ENCODE measurements around the gene DYTN. TPM values are rescaled to one million over a fixed set of nuclear protein-coding genes. Genes with fewer than 3 reads are reported as not detected.

Gene DYTN
- total RNA-seq, 2 experiments from 2014 or later = not detected

- Mint-ChIP-seq H3K4me3 (no peak within 1 kb of the TSS), H3K4me1 (no peaks in the 10 kb centered on the region), H3K9me3 (ENCODE audit: low read depth) (no peaks in the 10 kb centered on the region), H3K27ac (no peak within 1 kb of the TSS), H3K36me3 (ENCODE audit: low read depth) (no peaks in the 10 kb centered on the region), H3K27me3 (peaks cover 24% of the 10 kb centered on the region)
- POLR2A ChIA-PET = interaction anchor here (0.6 kb wide), 1 partner anchor 111 kb away, joined by 4 read pairs; no protein-coding TSS in a partner anchor
- intact Hi-C loops (cut with DNase I, micrococcal nuclease) = no loop called here
- peak; percentile 56 for DNase-seq
- no peak for ATAC-seq
- CTCF ChIA-PET = no interaction called here
Measured at GRCh38 chr2:206642075-206643025, 75.8 kb downstream of the DYTN start, which contains the start of gene FAM237A. TSS of gene FAM237A (plus strand) at chr2:206642487. CDS start at chr2:206644237, 1,750 bp downstream.

GRCh38 chr2:206641226-206641625 lies 77.0 kb downstream of the DYTN start:
- DNase-seq (no peak), ATAC-seq (no peak)
- H3K4me3 Mint-ChIP-seq = no peak overlapping the region
- no peak overlapping the region for H3K27ac Mint-ChIP-seq
- intact Hi-C loops (cut with DNase I, micrococcal nuclease) = no loop called here
- ChIA-PET CTCF (interaction anchor here (0.6 kb wide), 1 partner anchor 44 kb away, joined by 4 read pairs; no protein-coding TSS in a partner anchor), POLR2A (no interaction called here)
- peaks cover 21% of the 10 kb centered on the region for H3K27me3 Mint-ChIP-seq
- H3K36me3 Mint-ChIP-seq (ENCODE audit: low read depth) = no peaks in the 10 kb centered on the region
- no peaks in the 10 kb centered on the region for H3K9me3 Mint-ChIP-seq (ENCODE audit: low read depth)
- H3K4me1 Mint-ChIP-seq = no peaks in the 10 kb centered on the region

- POLR2A ChIA-PET = no interaction called here
- no peak overlapping the region for H3K27ac Mint-ChIP-seq
- ATAC-seq (no peak), DNase-seq (no peak)
- no peaks in the 10 kb centered on the region for H3K9me3 Mint-ChIP-seq (ENCODE audit: low read depth)
- no peaks in the 10 kb centered on the region for H3K4me1 Mint-ChIP-seq
- CTCF ChIA-PET = interaction anchor here (0.6 to 1.5 kb wide), 3 partner anchors 16 to 117 kb away, joined by 3 to 4 read pairs (median 3); no protein-coding TSS in a partner anchor
- H3K4me3 Mint-ChIP-seq = no peak overlapping the region
- no peaks in the 10 kb centered on the region for H3K36me3 Mint-ChIP-seq (ENCODE audit: low read depth)
- H3K27me3 Mint-ChIP-seq = peaks cover 24% of the 10 kb centered on the region
- intact Hi-C loops (cut with DNase I, micrococcal nuclease) = no loop called here
Measured at GRCh38 chr2:206639636-206640035, 78.6 kb downstream of the DYTN start.

GRCh38 chr2:206635015-206635414 lies 83.2 kb downstream of the DYTN start:
- POLR2A ChIA-PET = no interaction called here
- CTCF ChIA-PET = interaction anchor here (0.5 to 0.7 kb wide), 2 partner anchors 26 to 328 kb away, joined by 3 read pairs; no protein-coding TSS in a partner anchor
- Mint-ChIP-seq H3K4me3 (no peak overlapping the region), H3K36me3 (ENCODE audit: low read depth) (no peaks in the 10 kb centered on the region), H3K27me3 (peaks cover 11% of the 10 kb centered on the region), H3K27ac (no peak overlapping the region), H3K9me3 (ENCODE audit: low read depth) (no peaks in the 10 kb centered on the region), H3K4me1 (no peaks in the 10 kb centered on the region)
- intact Hi-C loops (cut with DNase I, micrococcal nuclease) = no loop called here
- DNase-seq (no peak), ATAC-seq (no peak)

- Mint-ChIP-seq H3K4me3 (no peak overlapping the region), H3K9me3 (ENCODE audit: low read depth) (no peaks in the 10 kb centered on the region), H3K27ac (no peak overlapping the region), H3K36me3 (ENCODE audit: low read depth) (no peaks in the 10 kb centered on the region), H3K27me3 (peaks cover 20% of the 10 kb centered on the region), H3K4me1 (no peaks in the 10 kb centered on the region)
- intact Hi-C loops (cut with DNase I, micrococcal nuclease) = no loop called here
- ATAC-seq (no peak), DNase-seq (no peak)
- ChIA-PET CTCF (no interaction called here), POLR2A (no interaction called here)
Measured at GRCh38 chr2:206631340-206631739, 86.9 kb downstream of the DYTN start.

GRCh38 chr2:206627632-206628031 lies 90.6 kb downstream of the DYTN start:
- H3K27ac Mint-ChIP-seq = no peak overlapping the region
- ATAC-seq = no peak
- peaks cover 12% of the 10 kb centered on the region for H3K27me3 Mint-ChIP-seq
- H3K4me1 Mint-ChIP-seq = no peaks in the 10 kb centered on the region
- ChIA-PET POLR2A (no interaction called here), CTCF (interaction anchor here (1.3 kb wide), 1 partner anchor 59 kb away, joined by 3 read pairs; no protein-coding TSS in a partner anchor)
- no peak for DNase-seq
- H3K4me3 Mint-ChIP-seq = no peak overlapping the region
- H3K9me3 Mint-ChIP-seq (ENCODE audit: low read depth) = no peaks in the 10 kb centered on the region
- H3K36me3 Mint-ChIP-seq (ENCODE audit: low read depth) = no peaks in the 10 kb centered on the region
- intact Hi-C loops (cut with DNase I, micrococcal nuclease) = no loop called here

- POLR2A ChIA-PET = no interaction called here
- no peak for DNase-seq
- no peak for ATAC-seq
Measured at GRCh38 chr2:206626108-206626507, 92.1 kb downstream of the DYTN start.

GRCh38 chr2:206619011-206619410 lies 99.2 kb downstream of the DYTN start:
- peaks cover 2% of the 10 kb centered on the region for H3K4me1 Mint-ChIP-seq
- H3K9me3 Mint-ChIP-seq (ENCODE audit: low read depth) = no peaks in the 10 kb centered on the region
- CTCF ChIA-PET = no interaction called here

More at GRCh38 chr2:206626108-206626507, 92.1 kb downstream of the DYTN start:
- intact Hi-C loops (cut with DNase I, micrococcal nuclease) = no loop called here
- H3K9me3 Mint-ChIP-seq (ENCODE audit: low read depth) = no peaks in the 10 kb centered on the region
- H3K4me3 Mint-ChIP-seq = no peak overlapping the region
- peaks cover 12% of the 10 kb centered on the region for H3K27me3 Mint-ChIP-seq
- no peaks in the 10 kb centered on the region for H3K36me3 Mint-ChIP-seq (ENCODE audit: low read depth)
- no peak overlapping the region for H3K27ac Mint-ChIP-seq
- peaks cover 2% of the 10 kb centered on the region for H3K4me1 Mint-ChIP-seq
- CTCF ChIA-PET = interaction anchor here (0.6 to 0.7 kb wide), 2 partner anchors 234 to 1210 kb away, joined by 3 to 4 read pairs; no protein-coding TSS in a partner anchor

GRCh38 chr2:206616151-206616550 lies 102.0 kb downstream of the DYTN start:
- ChIA-PET CTCF (interaction anchor here (0.7 kb wide), 1 partner anchor 57 kb away, joined by 3 read pairs; no protein-coding TSS in a partner anchor), POLR2A (no interaction called here)
- no peak overlapping the region for H3K27ac Mint-ChIP-seq

More at GRCh38 chr2:206619011-206619410, 99.2 kb downstream of the DYTN start:
- H3K27ac Mint-ChIP-seq = no peak overlapping the region
- H3K4me3 Mint-ChIP-seq = no peak overlapping the region
- intact Hi-C loops (cut with DNase I, micrococcal nuclease) = no loop called here
- POLR2A ChIA-PET = no interaction called here
- no peak for DNase-seq
- H3K27me3 Mint-ChIP-seq = no peaks in the 10 kb centered on the region
- no peaks in the 10 kb centered on the region for H3K36me3 Mint-ChIP-seq (ENCODE audit: low read depth)
- ATAC-seq = no peak

GRCh38 chr2:206615417-206616089 lies 102.6 kb downstream of the DYTN start:
- no peaks in the 10 kb centered on the region for H3K9me3 Mint-ChIP-seq (ENCODE audit: low read depth)
- CTCF ChIA-PET = interaction anchor here (0.7 kb wide), 1 partner anchor 57 kb away, joined by 3 read pairs; no protein-coding TSS in a partner anchor
- H3K27me3 Mint-ChIP-seq = no peaks in the 10 kb centered on the region
- no peak for DNase-seq
- no peaks in the 10 kb centered on the region for H3K36me3 Mint-ChIP-seq (ENCODE audit: low read depth)
- H3K4me3 Mint-ChIP-seq = no peak overlapping the region
- no peaks in the 10 kb centered on the region for H3K4me1 Mint-ChIP-seq
- intact Hi-C loops (cut with DNase I, micrococcal nuclease) = no loop called here
- no peak for ATAC-seq
- POLR2A ChIA-PET = no interaction called here
- no peak overlapping the region for H3K27ac Mint-ChIP-seq

More at GRCh38 chr2:206616151-206616550, 102.0 kb downstream of the DYTN start:
- H3K9me3 Mint-ChIP-seq (ENCODE audit: low read depth) = no peaks in the 10 kb centered on the region
- intact Hi-C loops (cut with DNase I, micrococcal nuclease) = no loop called here
- DNase-seq = no peak
- no peaks in the 10 kb centered on the region for H3K27me3 Mint-ChIP-seq
- H3K4me1 Mint-ChIP-seq = no peaks in the 10 kb centered on the region
- ATAC-seq = no peak
- no peak overlapping the region for H3K4me3 Mint-ChIP-seq
- no peaks in the 10 kb centered on the region for H3K36me3 Mint-ChIP-seq (ENCODE audit: low read depth)

- intact Hi-C loops (cut with DNase I, micrococcal nuclease) = no loop called here
- CTCF ChIA-PET = interaction anchor here (1.1 kb wide), 1 partner anchor 11 kb away, joined by 3 read pairs; no protein-coding TSS in a partner anchor
- POLR2A ChIA-PET = no interaction called here
Measured at GRCh38 chr2:206614811-206615210, 103.4 kb downstream of the DYTN start.

More at GRCh38 chr2:206614811-206615210, 103.4 kb downstream of the DYTN start:
- no peak for ATAC-seq
- no peak for DNase-seq
- Mint-ChIP-seq H3K27me3 (no peaks in the 10 kb centered on the region), H3K27ac (no peak overlapping the region), H3K4me3 (no peak overlapping the region), H3K36me3 (ENCODE audit: low read depth) (no peaks in the 10 kb centered on the region), H3K4me1 (peaks cover 3% of the 10 kb centered on the region), H3K9me3 (ENCODE audit: low read depth) (no peaks in the 10 kb centered on the region)
